Esophagus muscularis mucosa (tissue), 3 donors: ENCODE results near the gene FCSK.

ENCODE experiments used
- CTCF ChIP-seq, 3 experiments: fragments of 200-600 bp in 2 of 3; fragments of 450-650 bp in 1 of 3; sonication (generic) in 2 of 3; IDR thresholded peaks; one replicate each; pipeline ENCODE4 v1.5.1; 2017 to 2019; ENCODE audit warnings: antibody characterized with exemption in 3 of 3, mild to moderate bottlenecking in 2 of 3, moderate library complexity in 1 of 3
- POLR2AphosphoS5 ChIP-seq, 2 donors: sonication (generic); formaldehyde crosslinking; IDR thresholded peaks; one replicate each; pipeline ENCODE4 v1.6.1; 2017; ENCODE audit warnings: antibody characterized with exemption in 2 of 2

GRCh38 chr16:70440009-70440692, 14.2 kb upstream of the FCSK start:
- TF ChIP-seq CTCF (IDR thresholded peaks at IDR 0.05): no peak
- TF ChIP-seq POLR2AphosphoS5 (IDR thresholded peaks at IDR 0.05): no peak
